Measurements from ENCODE around the gene NPPB.

DNA sequence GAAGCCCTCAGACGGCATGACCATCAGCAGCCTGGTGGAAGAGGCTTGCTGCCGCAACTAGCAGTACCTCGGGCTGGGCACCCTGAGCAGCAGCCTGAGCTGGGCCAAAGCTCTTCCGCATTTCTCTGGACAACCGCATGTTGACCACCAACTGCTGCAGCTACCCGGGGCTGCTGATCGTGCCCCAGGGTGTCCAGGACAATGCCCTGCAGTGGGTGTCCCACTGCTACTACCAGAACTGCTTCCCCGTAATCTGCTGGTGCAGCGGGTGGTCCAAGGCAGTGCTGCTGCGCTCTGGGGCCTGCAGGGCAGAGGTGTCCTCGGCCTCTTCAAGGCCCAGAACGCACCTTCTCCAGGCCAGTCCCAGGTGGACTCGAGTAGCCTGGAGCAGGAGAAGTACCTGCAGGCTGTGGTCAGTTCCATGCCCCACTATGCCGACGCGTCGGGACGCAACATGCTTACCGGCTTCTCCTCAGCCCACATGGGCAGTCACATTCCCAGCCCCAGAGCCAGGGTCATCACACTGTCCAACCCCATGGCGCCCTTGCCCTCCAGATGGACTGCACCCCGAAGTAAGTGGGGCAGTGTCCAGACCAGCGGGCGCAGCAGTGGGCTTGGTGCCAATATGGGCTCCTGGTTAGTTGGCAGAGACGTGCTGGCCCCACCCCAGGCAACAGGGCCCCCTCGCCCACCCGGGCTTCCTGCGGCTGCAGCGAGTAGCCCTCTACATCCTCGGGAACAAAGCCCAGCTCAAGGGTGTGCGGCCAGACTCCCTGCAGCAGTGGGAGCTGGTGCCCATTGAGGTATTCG is 19.5 kb upstream of the NPPB start:
- TF ChIP-seq, protein P1, sequence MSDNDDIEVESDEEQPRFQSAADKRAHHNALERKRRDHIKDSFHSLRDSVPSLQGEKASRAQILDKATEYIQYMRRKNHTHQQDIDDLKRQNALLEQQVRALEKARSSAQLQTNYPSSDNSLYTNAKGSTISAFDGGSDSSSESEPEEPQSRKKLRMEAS (IDR thresholded peaks at IDR 0.05; ENCODE audit: low read depth, low read length), result no peak
- no peak for TF ChIP-seq POLR2A (IDR thresholded peaks at IDR 0.05; ENCODE audit: extremely low read depth, insufficient read length)
- no peak for TF ChIP-seq MYC (IDR thresholded peaks at IDR 0.05; ENCODE audit: low read depth, low read length)
